ENCODE results near the gene NQO1.
"Not testable (repeated sequence)": the region's sequence is repeated elsewhere in the genome, so short reads cannot be mapped to it uniquely, and the experiment has no call there.

NQO1 gene

GRCh38 chr16:69726313-69727060 is at the start of gene NQO1:
Gene NQO1 (minus strand): TSS chr16:69726560. CDS start chr16:69726439, 121 bp downstream.
- peak; percentile 97 for DNase-seq (ENCODE audit: low read depth, low spot score)

- DNase-seq (ENCODE audit: low read depth, low spot score), result no peak
These were observed 49.2 kb upstream of the NQO1 start for GRCh38 chr16:69775563-69775962.

GRCh38 chr16:69773260-69773947 is 47.0 kb upstream of the NQO1 start:
- DNase-seq (ENCODE audit: low read depth, low spot score), result no peak

- no peak for DNase-seq (ENCODE audit: low read depth, low spot score)
These were observed 45.2 kb upstream of the NQO1 start for GRCh38 chr16:69771651-69771967.

GRCh38 chr16:69769404-69769803 is 43.0 kb upstream of the NQO1 start:
- DNase-seq (ENCODE audit: low read depth, low spot score), result no peak

- no peak for DNase-seq (ENCODE audit: low read depth, low spot score)
These were observed 42.3 kb upstream of the NQO1 start for GRCh38 chr16:69768666-69769065.

GRCh38 chr16:69767459-69768229 is 41.3 kb upstream of the NQO1 start:
- no peak for DNase-seq (ENCODE audit: low read depth, low spot score)

GRCh38 chr16:69763599-69763942 is 37.2 kb upstream of the NQO1 start:
- DNase-seq (ENCODE audit: low read depth, low spot score), result no peak

- DNase-seq (ENCODE audit: low read depth, low spot score), result no peak
These were observed 36.6 kb upstream of the NQO1 start for GRCh38 chr16:69762814-69763598.

GRCh38 chr16:69761983-69762813 is 35.8 kb upstream of the NQO1 start, which contains the start of gene WWP2:
Gene WWP2 (plus strand): TSS chr16:69762332. CDS start chr16:69787011, 24,679 bp downstream.
- no peak for DNase-seq (ENCODE audit: low read depth, low spot score)

- not testable (repeated sequence) for DNase-seq (ENCODE audit: low read depth, low spot score)
These were observed 31.0 kb upstream of the NQO1 start for GRCh38 chr16:69757375-69757774.

- no peak for DNase-seq (ENCODE audit: low read depth, low spot score)
These were observed 30.3 kb upstream of the NQO1 start for GRCh38 chr16:69756705-69757104.

- DNase-seq (ENCODE audit: low read depth, low spot score), result peak; percentile 90
These were observed 28.3 kb upstream of the NQO1 start, which contains the start of gene NOB1 for GRCh38 chr16:69754469-69755310. Gene NOB1 (minus strand): TSS chr16:69754926. CDS start chr16:69754910, 16 bp downstream.

GRCh38 chr16:69754143-69754468 is 27.7 kb upstream of the NQO1 start:
- DNase-seq (ENCODE audit: low read depth, low spot score), result no peak

- no peak for DNase-seq (ENCODE audit: low read depth, low spot score)
These were observed 22.5 kb upstream of the NQO1 start for GRCh38 chr16:69748694-69749345.

- DNase-seq (ENCODE audit: low read depth, low spot score), result no peak
These were observed 20.8 kb upstream of the NQO1 start for GRCh38 chr16:69747115-69747514.

GRCh38 chr16:69745959-69746358 is 19.6 kb upstream of the NQO1 start:
- no peak for DNase-seq (ENCODE audit: low read depth, low spot score)

GRCh38 chr16:69745232-69745612 is 18.9 kb upstream of the NQO1 start:
- DNase-seq (ENCODE audit: low read depth, low spot score), result no peak

Measured in brain pericyte (primary cell).